ENCODE measurements around the gene PGRMC2. TPM values are rescaled to one million over a fixed set of nuclear protein-coding genes. Genes with fewer than 3 reads are reported as not detected.
"Not testable (repeated sequence)": the region's sequence is repeated elsewhere in the genome, so short reads cannot be mapped to it uniquely, and the experiment has no call there.

PGRMC2 gene
- total RNA-seq, 2 donors from 2014 or later = 64.6 to 73.1 TPM

DNA sequence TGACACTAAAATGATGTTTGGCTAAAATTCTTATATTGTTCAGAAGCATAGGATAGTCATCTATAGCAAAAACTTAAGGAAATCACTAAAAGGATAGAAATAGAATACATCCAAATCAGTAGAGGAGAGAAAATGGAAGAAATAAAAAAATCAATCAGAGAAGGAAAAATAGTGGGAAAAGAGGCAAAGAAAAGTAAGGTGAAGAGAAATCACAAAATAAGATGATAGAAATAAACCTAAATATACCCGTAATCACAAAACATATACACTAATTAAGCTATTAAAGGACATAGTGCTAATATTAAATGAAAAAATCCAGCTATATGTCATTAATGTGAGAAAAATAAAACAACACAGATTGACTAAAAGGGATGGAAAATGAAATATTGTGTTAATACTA lies 6.3 kb downstream of the PGRMC2 start:
- no peak for ATAC-seq
- no peak for DNase-seq
- intact Hi-C loops (cut with DNase I) = loop anchor here in 1 of 2 donors (10.0 kb wide), 1 partner anchor 73 kb away; no protein-coding TSS in a partner anchor

DNA sequence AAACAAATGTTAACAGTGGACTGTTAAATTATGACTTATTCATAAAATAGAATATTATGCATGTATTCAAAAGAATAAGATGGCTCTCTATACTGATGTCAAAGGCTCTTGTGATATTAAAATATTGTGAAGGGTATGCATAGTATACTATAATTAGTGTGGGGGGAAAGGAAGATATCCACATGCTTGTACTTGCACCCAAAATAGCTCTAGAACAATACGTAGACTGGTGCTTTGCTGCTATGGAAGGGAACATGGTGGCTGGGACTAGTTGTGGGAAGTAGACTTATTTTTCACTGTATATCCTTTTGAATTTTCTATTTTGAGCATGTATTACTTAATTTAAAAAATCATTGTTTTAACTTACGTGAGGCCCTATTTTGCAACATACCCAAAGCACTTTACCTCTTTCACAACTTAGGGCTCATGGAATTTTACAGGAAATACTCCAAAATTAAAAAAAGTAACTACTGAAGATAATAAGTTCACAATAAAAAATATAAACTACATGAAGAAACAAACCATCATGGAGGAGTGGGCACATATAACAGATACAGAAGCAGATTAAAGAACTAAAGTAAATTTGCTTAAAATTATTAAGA lies 7.9 kb downstream of the PGRMC2 start:
- intact Hi-C loops (cut with DNase I) = loop anchor here in 1 of 2 donors (10.0 kb wide), 1 partner anchor 75 kb away; no protein-coding TSS in a partner anchor
- no peak for ATAC-seq

DNA sequence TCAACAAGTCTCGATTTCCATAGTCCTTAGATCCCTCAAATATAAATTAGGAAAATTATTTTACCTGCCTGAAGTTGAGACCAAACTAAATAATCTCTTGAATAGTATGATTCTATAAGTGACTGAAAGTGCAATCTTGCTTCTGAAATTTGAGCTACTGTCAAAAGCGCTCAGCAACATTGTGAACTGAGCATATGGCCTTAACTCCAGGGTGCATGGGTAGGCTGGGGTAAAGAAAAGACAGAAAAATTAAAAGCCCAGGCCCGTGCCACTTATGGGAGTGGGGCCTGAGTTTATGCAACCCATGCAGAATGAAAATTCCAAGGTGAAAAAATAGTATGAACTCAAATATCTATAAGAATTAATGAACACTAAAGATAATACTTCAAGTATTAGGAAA lies 9.8 kb downstream of the PGRMC2 start:
- DNase-seq (no peak), ATAC-seq (no peak)
- intact Hi-C loops (cut with DNase I) = no loop called here

More for the DNA sequence above, 7.9 kb downstream of the PGRMC2 start:
- DNase-seq = no peak

DNA sequence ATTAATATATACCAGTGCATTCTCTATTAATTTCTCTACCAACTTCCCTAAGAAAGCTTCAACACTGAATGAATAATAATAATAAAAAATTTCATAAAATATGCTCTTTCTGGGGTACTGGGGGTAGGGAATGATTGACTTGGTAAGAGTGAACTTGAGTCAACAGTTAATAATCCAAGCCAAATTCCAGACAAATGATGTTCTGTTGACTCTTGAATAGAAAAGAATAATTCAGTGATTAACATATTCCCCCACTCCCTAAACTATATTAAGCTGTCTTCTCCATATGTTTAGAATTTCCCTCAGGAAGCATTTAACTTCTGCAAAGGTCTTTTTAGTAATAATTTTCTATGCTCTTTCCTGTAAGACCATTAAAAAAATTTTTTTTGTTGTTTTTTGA lies 12.3 kb downstream of the PGRMC2 start:
- intact Hi-C loops (cut with DNase I) = no loop called here
- ATAC-seq = no peak

DNA sequence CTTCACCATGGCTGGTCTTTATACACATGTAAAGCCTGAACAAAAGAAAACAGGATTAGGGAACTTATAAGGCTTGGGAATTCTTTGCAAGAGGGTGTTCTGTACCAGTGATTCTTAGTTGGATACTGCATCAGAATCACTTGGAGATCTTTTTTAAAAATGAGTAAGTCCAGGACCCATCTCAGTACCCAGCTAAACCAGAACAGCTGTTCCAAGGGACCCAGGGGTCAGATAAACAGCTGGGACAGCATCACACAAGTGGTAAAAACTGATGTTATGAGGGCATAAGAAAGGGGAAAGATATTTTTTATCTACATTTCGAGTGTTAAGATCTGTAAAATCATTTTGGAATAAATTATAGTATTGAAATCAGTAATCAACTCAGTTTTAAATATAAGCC lies 16.1 kb downstream of the PGRMC2 start:
- ATAC-seq = no peak
- intact Hi-C loops (cut with DNase I) = no loop called here

More for the DNA sequence above, 12.3 kb downstream of the PGRMC2 start:
- DNase-seq = no peak

DNA sequence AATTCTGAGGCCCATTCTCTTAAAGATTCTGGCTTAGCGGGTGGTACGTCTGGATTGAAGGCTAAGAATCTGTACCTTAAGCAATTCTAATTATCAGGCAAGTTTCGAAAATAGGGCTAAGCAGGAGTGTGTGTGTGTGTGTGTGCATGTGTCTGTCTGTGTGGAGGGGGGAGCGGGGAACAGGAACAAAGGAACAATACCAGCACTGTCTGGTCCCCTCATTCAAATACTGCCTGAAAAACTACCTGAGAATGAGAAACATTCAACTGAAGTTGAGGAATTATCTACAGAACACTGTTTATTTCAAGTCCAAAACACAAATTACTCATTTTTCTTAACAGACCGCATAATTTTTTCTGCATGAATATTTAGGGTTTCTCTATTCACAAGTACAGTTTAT lies 18.6 kb downstream of the PGRMC2 start:
- no peak for ATAC-seq
- intact Hi-C loops (cut with DNase I) = no loop called here

More for the DNA sequence above, 16.1 kb downstream of the PGRMC2 start:
- DNase-seq = no peak

DNA sequence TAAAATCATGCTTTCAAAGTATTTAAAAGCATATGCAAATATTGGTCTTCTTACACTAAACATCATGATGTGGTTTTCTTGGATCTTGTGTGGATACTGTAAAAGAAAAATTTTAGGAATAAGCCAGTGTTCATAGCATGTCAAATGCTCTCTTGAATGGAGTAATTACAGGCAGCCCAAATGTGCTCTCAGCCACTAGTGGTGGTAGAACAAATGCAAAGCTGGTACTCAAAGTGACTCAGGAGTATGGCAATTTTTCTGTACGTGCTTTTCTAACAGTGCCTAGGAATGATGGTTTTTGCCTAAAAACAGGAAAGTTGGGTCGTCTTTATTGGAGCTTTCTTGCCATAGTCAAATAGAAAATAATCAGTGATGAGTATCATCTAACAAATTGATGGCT lies 19.9 kb downstream of the PGRMC2 start:
- intact Hi-C loops (cut with DNase I) = no loop called here
- no peak for DNase-seq
- no peak for ATAC-seq

More for the DNA sequence above, 18.6 kb downstream of the PGRMC2 start:
- DNase-seq = no peak

DNA sequence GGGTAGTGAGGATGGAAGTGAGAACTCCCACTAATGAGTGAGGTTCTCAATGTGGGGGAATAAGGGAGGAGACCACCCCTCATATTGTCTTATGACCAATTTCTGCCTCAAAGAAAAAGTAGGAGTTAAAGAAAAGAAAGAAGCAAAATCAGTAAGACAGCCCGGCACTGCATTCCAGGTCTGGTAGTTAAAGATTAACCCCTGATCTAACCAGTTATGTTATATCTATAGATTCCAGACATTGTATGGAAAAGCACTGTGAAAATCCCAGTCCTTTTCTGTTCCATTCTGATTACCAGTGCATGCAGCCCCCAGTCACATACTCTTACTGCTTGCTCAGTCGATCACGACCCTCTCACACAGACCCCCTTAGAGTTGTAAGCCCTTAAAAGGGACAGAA lies 20.4 kb downstream of the PGRMC2 start:
- ATAC-seq; intact Hi-C loops (cut with DNase I); DNase-seq: not testable (repeated sequence)

DNA sequence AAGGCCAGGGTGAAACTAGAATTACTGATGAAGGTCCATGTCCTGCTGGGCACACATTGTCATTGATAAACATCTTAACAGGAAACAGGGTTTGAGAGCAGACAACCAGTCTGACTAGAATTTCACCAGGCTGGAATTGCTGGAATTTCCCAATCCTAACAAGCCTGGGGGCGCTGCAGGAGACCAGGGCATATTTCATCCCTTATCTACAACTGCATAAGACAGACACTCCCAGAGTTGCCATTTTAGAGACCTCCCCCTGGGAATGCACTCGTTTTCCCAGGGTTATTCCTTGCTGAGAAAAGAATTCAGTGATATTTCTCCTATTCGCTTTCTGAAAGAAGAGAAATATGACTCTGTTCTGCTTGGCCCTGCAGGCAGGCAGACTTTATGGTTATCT lies 22.1 kb downstream of the PGRMC2 start:
- intact Hi-C loops (cut with DNase I); DNase-seq; ATAC-seq: not testable (repeated sequence)

DNA sequence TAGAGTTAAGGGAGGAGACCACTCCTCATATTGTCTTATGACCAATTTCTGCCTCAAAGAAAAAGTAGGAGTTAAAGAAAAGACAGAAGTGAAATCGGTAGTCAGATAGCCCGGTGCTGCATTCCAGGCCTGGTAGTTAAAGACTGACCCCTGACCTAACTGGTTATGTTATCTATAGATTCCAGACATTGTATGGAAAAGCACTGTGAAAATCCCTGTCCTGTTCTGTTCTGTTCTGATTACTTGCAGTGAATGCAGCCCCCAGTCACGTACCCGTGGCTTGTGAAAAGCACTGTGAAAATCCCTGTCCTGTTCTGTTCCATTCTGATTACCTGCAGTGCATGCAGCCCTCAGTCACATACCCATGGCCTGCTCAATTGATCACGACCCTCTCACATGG lies 27.7 kb downstream of the PGRMC2 start:
- ATAC-seq; intact Hi-C loops (cut with DNase I); DNase-seq: not testable (repeated sequence)

DNA sequence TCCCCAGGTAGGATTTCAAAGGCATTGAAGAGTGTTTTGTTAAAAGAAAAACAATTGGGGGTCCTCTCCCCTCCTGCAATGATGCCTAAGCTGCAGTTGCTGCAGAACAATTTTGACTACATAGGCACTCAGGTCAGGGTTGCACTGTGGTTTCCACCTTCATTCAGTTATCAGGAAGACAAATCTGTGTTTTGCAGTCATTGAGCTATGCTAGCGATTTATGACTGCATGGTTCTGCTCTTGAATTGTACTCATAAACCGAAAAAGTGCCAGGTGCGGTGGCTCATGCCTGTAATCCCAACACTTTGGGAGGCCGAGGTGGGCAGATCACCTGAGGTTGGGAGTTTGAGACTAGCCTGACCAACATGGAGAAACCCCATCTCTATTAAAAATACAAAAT lies 29.4 kb downstream of the PGRMC2 start:
- ATAC-seq; intact Hi-C loops (cut with DNase I); DNase-seq: not testable (repeated sequence)

DNA sequence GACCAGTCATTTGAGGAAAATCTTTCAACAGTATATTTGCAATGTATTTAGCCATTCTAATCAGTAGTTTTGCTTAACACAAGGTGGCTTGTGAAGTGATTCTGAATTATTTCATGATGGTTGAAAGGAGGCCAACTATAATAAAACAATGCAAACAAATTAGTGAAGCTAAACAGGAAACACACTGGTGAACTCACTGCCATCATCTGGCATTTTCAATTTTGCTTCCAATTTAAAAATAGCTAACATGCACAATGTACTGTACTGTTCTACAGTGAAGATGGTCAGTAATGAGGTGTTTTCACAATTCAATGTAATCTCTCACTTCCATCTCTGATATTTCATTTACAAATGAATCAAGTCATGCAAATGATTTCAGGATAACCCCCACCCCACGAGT lies 31.1 kb downstream of the PGRMC2 start:
- no peak for ATAC-seq
- intact Hi-C loops (cut with DNase I) = no loop called here
- DNase-seq = no peak

DNA sequence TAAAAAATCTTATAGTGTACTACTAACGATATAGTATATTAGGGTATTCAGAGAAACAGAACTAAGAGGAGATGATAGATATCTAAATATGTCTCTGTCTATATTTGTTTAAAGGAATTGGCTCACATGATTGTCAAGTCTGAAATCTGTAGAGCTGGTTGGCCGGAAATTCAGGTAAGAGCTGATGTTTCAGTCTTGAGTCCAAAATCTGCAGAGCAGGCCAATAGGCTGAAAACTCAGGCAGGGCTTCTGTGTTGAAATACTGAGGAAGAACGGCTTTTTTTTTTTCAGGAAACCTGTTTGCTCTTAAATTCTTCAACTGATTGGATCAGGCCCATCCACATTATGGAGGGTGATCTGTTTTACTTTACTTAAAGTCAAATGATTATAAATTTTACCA lies 31.7 kb downstream of the PGRMC2 start:
- intact Hi-C loops (cut with DNase I) = no loop called here
- ATAC-seq = no peak
- DNase-seq = no peak

DNA sequence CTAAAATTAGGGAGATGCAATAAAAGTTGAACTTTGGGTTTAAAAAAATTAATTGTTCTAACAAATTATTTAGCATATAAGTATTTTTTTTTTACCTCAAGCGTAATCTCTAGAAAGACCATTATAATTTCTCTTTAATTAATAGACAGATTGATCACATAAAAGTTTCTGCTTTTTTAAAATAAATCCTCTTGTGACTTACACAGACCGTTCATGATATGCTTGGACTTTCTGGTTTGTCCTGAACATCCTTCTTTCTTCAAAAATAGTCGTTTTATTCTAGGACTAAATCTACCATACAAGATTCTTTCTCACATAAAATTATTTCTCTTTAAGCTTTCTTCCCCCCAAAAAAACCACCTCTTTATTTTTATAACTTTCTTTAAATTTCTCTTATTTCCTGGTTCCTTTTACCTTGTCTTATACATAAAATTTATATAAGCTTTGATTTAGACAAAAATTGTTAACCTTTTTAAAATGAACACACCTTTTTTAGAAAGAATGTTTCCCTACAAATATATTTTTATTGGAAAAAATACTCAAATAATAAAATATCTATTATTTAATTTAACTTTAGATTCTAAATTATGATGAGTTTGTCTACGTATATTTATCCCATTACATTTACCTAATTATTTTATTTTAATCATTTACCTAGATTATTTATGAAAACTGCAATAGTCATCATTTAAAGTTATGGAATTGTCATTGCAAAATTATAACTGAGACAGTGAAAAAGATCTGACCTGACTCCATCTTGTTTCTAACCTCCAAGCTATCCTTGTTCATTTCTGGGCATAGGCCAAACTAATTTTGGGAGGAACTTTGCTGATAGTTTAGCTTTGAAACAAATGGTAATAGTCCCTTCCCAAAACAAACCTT lies 37.6 kb downstream of the PGRMC2 start:
- no peak for ATAC-seq
- DNase-seq = no peak
- intact Hi-C loops (cut with DNase I) = no loop called here

DNA sequence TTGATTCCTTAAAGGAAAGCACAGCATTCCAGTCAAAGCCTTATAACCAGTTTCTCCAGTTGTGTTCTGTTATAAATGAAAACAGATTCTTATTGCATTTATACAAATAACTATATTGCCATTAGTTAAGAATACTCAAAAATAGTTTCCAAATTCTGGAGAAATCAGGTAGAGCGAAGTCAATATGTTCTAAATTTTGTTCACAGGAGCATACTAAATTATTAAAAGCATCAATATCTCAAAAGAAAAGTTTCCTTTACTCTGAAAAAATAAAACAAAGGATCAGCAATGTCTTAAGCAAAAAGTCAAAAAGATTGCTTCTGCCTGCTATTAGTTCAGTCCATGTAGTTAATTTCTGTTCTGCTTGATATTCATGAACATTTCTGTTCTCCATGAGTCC lies 39.7 kb downstream of the PGRMC2 start:
- intact Hi-C loops (cut with DNase I) = no loop called here
- ATAC-seq (no peak), DNase-seq (no peak)

DNA sequence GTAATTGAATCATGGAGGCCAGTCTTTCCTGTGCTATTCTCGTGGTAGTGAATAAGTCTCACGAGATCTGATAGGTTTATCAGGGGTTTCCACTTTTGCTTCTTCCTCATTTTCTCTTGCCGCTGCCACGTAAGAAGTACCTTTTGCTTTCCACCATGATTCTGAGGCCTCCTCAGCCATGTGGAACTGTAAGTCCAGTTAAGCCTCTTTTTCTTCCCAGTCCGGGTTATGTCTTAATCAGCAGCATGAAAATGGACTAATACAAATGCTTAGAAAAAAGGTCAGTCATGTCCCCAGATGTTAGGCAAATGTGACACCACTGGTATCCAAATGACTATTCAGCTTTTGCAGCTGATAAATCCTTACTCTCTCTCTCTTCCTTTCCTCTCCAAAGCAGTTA lies 42.2 kb downstream of the PGRMC2 start:
- DNase-seq; ATAC-seq; intact Hi-C loops (cut with DNase I): not testable (repeated sequence)

DNA sequence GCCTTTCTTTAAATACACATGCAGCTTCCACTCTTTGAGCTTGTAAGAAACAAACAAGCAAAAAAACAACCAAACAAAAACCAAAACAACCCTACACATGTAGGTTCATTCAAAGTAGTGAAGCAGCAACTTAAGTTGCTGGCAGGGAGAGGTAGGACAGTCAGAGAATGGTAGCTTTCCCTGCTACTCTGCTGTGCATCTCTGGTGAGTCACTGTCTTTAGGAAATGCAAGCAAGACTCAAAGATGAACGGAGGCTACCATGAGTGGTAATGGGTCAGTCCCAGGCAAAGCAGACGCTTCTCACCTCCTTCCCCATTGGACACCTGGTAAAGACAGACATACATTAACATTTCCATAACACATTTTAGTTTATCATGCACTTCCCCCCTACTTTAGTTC lies 43.2 kb downstream of the PGRMC2 start:
- DNase-seq (no peak), ATAC-seq (no peak)
- intact Hi-C loops (cut with DNase I) = no loop called here

DNA sequence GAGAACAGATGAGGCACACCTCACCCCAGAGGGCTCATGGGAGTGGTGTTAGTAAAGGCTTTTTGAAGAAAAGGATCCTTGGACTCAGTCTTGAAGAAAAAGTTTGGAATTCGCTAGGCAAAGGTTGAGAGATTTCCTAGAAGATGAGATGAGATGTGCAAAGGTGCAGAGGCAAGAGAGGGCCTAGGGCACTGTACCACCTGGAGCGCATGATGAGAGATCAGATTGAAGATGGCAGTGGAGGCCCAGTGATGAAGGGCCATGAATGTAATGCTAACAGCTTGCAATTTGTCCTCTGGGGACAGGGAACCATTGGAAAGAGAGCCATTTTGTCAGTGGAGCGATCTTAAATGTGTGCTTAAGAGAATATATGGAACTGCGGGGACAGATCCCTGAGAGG lies 45.0 kb downstream of the PGRMC2 start:
- intact Hi-C loops (cut with DNase I) = no loop called here
- no peak for ATAC-seq
- no peak for DNase-seq

DNA sequence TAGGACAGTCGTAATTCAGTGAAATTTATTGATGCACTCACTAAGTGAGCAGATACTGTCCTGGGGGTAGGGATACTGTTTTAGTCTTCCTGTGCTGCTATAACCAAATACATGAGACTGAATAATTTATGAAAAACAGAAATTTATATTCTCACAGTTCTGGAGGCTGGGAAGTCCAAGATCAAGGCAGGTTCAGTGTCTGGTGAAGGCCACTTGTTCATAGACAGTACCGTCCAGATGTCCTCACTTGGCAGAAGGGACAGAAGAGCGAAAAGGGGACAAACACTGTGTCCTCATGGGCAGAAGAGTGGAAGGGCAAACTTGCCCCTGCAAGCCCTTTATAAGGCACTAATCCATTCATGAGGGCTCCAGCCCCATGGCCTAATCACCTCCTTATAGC lies 45.6 kb downstream of the PGRMC2 start:
- DNase-seq = no peak
- no peak for ATAC-seq
- intact Hi-C loops (cut with DNase I) = no loop called here

DNA sequence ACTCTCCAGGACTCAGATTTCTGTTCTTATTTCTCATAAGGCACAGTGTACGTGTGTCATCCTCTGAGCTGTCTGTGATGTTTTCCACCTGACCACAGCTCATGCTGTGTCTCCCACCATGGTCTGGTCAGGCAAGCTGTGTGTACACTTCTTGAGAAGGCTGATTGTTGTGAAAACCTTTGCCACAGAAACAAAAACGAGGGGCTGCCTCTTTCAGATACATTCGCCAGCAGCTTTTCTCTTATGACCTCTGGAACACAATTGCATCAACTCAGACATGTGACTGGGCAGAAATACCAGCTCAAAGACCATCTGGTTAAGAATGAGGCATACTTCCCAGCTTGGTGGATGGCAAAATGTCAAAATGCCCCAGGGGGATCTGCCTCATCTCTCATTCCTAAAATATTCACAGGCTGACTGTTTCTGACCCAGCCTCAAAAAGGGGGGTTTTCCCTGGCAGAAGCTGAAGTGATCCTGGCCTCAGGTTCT lies 46.1 kb downstream of the PGRMC2 start:
- intact Hi-C loops (cut with DNase I) = no loop called here
- ATAC-seq (peak in 1 of 2 donors; percentile 82), DNase-seq (no peak)

Data from left cardiac atrium (tissue), 4 donors.